Right ventricle myocardium inferior (tissue), 1 donor: ENCODE data around the gene LRRC55. TPM values are rescaled to one million over a fixed set of nuclear protein-coding genes. Genes with fewer than 3 reads are reported as not detected.
"Not testable (repeated sequence)": the region's sequence is repeated elsewhere in the genome, so short reads cannot be mapped to it uniquely, and the experiment has no call there.

ENCODE experiments used
- ATAC-seq: fragments of 200-7000 bp; cut with Tn5 transposase; one replicate; pipeline ENCODE4 v1.9.1; 2020; ENCODE audit warnings: mild to moderate bottlenecking, moderate library complexity
- DNase-seq: peaks from one replicate; pipeline ENCODE4 v3.0.0; 2021; ENCODE audit errors: missing footprints
- intact Hi-C: fragments of 100-400 bp; cut with DNase I; formaldehyde crosslinking; loops from one replicate; pipeline ENCODE4 v1.11.0; 2022
- total RNA-seq: library from RNA; stranded (reverse); fragmentation: NEBNext Ultra II Directional; extraction: Animal tissue kit (Norgen Biotek cat#: 25700); gene quantifications from one replicate; pipeline ENCODE4 v1.2.1, GENCODE V29; 2021
- donor health status: DM: no; HTN: yes; CAD: no; lungs with severe emphysema.

The LRRC55 gene
- total RNA-seq, 1 donor from 2014 or later = 0.51 TPM

DNA sequence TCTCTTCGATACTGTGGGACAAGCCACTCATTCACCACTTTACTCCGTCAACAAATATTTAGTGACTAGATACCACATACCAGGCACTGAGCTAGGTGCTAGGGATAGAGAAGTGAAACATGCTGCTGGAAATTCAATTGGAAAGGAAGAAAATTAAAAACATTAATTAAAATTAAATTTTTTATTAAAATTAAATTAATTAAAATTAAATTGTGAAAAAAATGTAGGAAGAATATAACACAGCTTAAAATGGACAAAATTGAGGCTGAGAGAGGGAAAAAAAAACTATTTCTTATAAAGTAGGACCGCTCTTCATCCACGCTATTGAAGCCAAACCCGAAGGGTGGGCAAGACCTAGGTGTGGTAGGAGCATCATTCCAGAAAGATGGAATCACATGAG is 23.6 kb upstream of the LRRC55 start:
- intact Hi-C loops = no loop called here
- DNase-seq (no peak), ATAC-seq (no peak)

DNA sequence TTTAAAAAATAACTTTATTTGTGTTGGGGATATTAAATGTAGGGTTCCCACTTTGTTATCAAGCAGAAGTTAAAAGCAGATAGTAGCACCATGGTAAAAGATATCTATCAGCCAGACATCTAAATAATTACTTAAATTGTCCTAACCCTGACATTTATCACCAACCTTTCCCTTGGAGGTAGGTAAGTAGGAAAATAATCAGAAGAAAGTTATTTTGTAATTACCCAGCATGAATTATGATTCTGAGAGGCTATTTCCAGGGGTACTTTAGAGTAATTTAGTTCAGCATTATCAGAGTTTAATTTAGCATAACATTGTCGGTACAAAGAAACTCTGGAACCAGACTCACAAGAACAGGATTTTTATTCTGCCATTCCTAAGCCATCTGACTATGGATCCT is 23.2 kb upstream of the LRRC55 start:
- ATAC-seq (no peak), DNase-seq (no peak)
- intact Hi-C loops = no loop called here

DNA sequence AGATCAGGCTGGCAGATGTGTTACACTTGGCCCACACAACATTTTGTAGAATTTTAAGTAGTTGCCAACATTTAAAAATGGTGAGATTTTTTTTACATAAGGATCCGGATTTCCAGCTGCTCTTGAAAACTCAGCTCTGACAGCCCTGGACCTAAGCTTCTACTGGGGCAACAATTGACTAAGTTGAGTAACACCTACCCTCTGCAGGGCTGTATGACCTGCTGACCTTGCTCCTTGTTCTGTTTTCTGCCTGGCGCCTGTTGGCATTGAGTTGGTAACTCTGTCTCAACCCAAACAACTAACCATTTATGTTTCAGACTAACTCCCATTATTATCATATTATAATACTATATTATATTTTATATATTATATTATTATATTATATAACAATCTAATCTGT is 21.1 kb upstream of the LRRC55 start:
- DNase-seq (no peak), ATAC-seq (no peak)
- intact Hi-C loops = no loop called here

DNA sequence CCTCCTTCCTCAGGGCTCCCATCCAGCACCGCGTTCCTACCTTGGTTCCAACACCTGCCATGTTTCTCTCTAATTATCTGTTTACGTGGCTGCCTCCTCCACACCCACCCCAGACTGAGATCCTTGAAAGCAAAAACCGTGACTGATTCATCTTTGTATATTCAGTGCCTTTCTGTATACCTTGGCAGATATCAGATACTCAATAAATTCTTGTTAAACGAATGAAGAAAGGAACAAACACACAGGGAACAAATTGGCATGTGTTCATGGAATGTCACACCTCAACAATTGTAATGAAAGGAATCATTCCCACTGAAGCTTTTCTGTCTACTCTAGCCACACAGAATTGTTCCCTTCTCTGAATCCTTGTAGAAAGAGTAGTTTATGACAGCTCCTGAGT is 20.4 kb upstream of the LRRC55 start:
- intact Hi-C loops = no loop called here
- ATAC-seq = no peak
- DNase-seq = no peak

DNA sequence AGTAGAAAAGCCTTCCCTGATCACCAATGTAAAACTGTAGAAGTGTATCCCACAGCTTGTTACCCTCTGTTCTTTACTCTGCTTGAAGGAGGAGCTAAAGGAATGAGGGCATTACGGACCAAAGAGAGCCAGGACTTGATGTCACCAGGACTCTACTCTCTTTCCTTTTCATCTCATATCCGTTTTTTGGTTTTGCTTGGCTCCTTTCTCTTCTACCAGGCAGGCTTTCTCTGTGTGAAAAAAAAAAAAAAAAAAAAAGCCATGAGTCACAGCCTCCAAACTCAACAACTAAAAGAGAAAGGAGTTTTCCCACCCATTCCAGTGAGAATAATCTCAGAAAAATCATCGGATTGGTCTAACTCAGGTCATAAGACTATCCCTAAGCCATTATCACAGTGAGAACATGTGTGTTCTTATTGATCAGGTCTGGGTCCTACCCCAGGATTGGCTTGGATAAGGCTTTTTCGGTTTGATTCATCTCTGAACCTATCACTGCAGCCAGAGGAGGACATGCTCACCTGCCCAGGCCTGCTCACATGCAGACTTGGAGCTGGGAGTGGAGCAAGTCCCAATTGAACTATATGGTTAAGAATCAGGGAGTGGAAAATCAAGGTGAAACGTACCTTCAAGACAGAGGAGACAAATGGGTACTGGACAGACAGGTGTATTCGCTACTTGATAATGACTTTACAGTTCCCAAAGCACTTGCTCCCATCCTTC is 19.4 kb upstream of the LRRC55 start:
- ATAC-seq (peak; percentile 46), DNase-seq (no peak)
- intact Hi-C loops = no loop called here

DNA sequence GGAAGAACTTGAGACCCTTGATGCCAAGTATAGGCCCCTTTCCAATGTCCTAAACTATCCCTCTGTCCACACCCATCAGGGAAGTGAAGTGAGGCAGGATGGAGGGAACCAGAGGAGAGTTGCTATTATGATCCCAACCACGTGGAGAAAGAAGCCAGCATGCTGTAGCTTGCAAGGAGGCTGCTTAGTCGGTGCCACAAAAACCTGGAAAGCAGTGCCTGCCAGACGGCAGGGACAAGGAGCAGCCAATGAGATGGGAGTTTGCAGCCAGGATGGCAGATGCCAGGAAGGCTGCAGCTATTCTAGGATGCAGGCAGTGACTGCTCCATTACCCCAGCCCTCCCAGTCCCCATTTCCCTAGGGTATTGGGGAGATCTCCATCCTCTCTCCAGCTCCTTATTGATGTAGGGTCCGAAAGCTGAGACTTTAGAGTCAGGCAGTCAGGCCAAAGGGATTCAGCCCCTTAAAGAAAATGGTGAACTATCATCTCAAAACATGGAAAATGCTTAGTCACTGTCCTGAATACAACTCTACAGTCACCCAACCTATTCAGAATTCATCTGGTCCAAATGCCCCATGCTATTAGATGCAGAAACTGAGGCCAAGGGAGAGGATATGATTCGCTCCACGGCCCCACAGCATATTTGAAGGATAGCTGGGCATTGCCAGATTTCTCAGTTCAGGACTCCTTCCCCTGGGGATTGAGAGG is 18.4 kb upstream of the LRRC55 start:
- intact Hi-C loops = no loop called here
- no peak for ATAC-seq
- DNase-seq = no peak

DNA sequence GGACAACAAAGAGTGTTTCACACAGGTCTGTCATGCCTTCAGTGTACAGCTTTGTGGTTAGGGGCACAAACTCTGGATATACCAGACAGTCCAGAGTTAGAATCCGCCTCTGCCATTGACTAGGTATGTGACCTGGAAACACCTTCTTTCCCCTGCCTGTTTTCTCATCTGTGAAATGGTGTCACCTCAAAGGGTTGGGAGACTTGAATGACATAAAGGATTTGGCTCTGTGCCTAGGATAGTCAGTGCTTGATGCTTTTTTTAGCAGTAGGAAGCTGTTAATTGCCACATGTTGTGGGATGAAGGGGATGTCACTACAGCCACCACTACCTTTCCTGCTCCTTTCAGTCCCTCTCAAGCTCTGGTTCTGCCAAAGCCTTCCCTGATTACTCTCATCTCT is 17.4 kb upstream of the LRRC55 start:
- ATAC-seq = no peak
- DNase-seq = no peak
- intact Hi-C loops = no loop called here

DNA sequence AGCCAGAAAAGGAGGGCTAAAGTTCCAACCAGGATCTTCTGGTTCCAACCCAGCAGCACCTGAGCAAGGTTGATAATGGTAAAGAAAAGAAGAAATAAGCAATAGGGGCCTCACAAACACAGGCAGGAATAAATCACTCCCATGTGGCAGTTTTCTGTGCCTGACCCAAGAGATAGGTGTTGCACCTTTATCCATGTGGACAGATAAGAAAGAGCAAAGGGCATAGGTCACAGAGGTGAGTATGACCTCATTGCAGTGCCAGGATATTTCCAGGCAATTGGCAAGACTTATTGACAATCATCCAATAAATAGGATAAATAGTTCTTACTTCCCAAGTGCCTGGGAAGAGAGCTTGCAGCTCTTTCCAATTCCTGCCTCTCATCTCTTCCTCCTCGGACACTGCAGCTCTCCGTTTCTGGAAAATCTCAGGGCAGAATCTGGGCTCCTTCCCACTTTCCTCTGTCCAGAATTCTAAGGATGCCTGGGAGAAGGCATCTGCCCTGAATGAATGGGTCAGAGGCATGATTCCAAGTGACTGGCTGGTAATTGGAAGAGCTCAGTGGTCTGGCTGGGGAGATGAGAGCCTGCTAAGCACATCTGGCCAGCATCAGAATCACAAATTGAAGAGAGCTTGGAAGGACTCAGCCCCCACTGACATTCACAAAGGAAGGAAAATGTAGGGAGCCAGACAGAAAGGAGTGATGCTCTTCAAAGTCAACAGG is 14.5 kb upstream of the LRRC55 start:
- ATAC-seq = no peak
- intact Hi-C loops = no loop called here
- DNase-seq = no peak

DNA sequence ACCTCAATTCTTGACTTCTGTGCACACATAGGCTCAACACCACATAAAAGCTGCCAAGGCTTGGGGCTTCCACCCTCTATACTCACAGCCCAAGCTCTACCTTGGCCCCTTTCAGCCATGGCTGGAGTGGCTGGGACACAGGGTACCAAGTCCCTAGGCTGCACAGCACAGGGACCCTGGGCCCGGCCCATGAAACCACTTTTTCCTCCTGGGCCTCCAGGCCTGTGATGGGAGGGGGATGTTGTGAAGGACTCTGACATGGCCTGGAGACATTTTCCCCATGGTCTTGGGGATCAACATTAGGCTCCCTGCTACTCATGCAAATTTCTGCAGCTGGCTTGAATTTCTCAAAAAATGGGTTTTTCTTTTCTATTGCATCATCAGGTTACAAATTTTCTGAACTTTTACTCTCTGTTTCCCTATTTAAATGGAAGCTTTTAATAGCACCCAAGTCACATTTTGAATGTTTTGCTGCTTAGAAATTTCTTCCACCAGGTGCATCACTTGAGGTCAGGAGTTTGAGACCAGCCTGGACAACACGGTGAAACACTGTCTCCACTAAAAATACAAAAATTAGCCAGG is 11.9 kb upstream of the LRRC55 start:
- ATAC-seq, DNase-seq, intact Hi-C loops: not testable (repeated sequence)

DNA sequence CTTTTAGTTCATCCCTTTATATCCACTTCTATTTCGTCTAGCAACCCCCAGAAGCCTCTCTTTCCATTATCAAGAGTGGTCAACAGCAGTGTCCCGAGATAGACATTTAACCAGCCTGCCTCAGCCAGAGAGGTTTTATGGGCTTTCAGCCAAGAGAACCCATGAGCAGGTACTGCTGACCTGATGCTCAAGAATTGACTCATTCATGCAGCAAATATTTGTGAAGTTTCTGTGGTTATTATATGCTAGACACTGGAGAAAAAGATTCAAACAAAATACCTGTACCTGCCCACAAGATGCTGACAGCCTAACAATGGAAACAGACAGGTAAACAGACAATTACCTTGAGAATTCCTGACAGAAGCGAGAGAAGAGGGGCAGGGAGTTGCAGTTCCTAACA is 9.7 kb upstream of the LRRC55 start:
- ATAC-seq (no peak), DNase-seq (no peak)
- intact Hi-C loops = no loop called here

DNA sequence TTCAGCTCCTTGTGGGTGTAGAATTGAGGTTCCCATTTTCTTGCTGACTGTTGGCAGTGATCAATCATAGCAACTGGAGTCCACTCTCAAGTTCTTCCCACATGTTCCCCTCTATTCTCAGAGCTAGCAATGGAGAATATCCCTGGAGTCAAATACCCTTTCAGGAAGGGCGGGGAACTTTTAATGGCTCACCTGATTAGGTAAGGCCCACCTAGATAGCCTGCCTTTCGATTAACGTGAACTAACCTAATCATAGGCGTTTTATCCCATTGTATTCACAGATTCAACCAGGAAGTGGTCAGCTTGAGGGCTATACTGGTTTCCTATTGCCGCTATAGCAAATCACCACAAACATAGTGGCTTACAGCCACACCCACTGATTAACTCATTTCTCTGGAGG is 7.1 kb upstream of the LRRC55 start:
- intact Hi-C loops = no loop called here
- DNase-seq = no peak
- ATAC-seq = no peak

DNA sequence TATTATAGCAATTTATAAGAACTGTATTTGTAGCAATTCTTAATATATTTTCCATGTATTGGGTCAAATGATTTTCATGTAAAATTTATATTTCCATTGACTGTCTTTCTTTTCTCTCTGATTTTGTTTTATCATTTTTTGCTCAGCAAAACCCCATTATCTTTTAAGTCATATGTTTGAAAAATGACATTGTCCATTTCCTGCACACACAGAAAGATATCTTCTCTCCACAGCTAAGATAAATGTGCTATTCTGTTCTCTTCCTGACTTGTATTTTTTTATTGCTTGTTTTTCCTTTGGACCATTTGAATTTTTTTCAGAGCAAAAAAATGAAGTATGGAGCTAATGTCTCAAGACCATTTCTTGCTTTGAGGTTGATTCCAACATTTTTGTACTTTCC is 6.3 kb upstream of the LRRC55 start:
- ATAC-seq (no peak), DNase-seq (no peak)
- intact Hi-C loops = no loop called here

DNA sequence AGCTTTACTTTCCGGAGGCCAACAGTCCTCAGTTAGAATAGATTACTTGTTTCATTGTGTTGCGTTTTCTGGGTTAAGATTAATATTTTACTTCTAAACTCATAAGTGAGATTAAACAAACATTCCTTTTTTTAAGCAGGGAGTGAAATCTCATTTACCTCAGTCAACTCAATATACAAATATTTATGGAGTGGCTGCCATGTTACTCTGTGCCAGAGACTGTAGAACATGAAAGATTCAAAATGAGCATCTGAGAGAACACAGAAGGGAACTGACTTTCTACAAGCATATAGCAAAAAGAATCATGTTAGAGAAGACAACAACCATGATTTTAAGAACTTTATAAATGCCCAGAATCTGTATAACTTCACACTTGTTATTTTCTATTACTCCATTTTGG is 3.4 kb upstream of the LRRC55 start:
- intact Hi-C loops = no loop called here
- no peak for DNase-seq
- ATAC-seq = no peak

DNA sequence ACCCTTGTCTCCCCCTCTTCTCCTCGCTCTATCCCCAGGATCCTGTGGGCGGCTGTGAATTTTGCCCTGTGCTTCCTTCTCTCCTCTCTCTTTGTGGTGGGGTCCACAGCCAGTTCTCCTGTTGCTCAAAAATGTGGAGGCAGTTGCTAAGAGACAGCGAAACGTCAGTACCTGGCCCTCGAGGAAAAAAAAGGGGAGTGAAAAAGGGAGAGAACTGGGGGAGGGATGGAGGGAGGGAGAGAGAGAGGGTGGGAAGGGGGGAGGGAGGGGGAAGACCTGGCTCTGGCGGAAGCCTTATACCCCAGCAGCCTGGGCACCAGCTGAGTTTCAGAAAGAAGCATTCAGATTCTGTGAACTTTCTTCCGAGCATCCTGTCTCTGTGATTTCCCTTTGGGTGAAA is 2.1 kb upstream of the LRRC55 start:
- ATAC-seq = no peak
- intact Hi-C loops = no loop called here
- no peak for DNase-seq

DNA sequence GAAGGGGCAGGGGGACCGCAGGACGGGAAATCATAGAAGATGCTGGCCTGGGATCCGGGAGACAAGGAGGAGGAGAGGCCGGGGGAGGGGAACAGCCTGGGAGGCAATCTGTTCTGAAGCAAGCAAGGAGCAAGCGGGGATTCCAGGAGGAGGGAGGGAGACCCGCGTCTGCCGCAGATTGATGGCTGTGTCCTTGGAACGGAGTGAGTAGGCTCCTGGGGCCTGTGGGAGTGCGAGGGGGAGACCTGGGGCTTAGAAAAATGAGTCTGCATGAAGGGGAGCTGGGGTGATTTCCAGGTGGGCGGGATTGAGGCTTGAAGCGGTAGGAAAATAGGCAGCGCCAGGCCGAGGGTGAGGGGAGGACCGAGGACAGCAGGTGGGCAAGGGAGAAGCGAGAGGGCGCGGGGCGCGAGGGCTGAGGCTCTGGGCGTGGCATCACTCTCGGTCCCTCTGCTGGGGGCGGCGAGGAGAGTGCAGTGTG is 1.6 kb upstream of the LRRC55 start:
- DNase-seq (no peak), ATAC-seq (no peak)
- intact Hi-C loops = no loop called here

DNA sequence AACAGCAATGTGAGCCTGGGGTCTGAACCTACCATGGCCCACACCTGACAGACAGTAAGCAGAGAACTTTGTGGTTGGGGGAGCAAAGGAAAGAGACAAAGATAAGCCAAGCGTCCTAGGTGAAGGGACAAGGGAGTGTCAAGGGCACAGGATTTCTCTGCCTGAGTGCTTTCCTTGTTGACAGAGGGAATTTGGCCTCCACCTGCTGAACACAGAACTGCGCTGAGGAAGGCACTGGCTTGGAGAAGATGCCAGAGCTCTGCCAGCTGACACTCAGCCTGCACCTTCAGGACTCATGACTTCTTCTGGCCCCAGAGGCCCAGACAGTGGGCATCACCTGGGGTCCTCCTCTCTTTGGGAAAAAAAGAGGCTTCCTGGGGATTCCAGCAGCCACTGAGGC is 789 bp upstream of the LRRC55 start:
- ATAC-seq = no peak
- intact Hi-C loops = no loop called here
- DNase-seq = no peak

DNA sequence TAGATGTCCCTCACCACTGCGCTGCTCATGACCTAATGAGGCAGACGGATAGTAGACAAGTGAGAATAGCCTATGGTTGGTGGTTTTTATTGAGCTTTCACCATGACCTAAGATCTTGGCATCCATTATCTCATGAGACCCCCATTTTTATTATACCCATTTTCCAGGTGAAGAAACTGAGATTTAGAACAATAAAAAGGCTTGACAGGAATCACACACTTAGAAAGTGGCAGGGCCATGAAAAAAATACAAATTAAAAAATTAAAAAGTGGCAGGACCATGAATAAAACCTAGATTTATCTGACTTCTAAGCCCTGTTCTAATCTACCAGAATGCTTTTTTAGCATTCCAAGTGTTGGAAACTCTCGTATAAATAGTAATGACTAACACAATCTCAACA is 1.1 kb downstream of the LRRC55 start:
- DNase-seq (no peak), ATAC-seq (no peak)
- intact Hi-C loops = no loop called here

DNA sequence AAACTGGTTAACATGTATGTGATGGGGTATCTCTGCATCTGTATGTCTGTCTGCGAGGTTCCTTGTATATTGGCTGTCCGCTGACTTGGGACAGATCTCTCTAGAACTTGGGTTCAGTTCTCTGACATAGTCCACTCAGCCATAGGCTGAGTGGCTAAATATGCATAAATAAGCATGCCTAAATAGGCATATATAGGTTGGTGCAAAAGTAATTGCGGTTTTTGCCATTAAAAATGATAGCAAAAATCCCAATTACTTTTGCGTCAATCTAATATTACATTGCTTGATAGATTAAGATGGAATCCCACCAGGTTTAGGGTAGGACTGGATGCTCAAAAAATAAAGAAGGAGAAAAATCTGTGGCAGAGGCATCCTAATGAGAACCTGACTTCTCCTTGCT is 8.8 kb downstream of the LRRC55 start:
- DNase-seq (no peak), ATAC-seq (no peak)
- intact Hi-C loops = no loop called here

DNA sequence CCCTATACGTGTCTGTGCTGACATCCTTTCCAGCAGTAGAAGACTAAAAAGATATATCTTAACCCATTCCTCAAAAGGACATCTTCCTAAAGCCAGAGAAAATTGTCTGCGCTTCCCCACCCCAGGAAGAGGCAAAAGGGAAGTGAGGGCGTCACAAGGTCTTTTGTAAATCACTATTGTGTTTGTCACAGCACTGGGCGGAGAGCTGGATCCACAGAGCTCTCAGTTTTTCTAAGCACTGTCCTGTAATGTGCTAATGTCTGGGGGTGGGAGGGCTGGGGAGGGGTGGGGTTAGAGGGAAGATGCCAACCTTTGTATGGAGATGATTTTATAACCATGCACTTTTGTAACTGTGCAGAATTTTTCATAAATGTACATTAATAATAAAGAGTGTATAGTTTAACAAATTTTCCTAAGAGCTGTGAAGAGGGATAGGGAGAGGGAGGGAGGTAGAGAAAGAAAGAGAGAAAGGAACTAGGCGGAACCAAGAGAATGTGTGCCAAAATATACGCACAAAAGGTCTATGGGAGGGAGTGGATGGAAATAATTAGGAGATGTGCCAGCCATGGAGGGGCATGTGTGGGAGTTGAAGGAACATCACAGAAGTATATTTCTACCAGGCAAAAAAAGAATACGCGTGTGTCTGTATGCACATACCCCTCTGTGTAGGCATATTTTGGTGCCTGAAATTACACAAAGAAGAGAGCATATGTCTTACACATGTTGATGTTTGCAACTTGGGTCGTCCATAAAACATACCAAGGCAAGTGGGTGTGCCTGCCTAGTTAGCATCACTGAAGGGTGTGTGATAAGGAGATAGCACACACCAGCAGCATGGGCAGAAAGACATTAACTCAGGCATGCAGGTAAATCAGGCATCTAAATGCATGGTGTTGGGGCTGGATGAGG is 9.8 kb downstream of the LRRC55 start:
- no peak for ATAC-seq
- intact Hi-C loops = no loop called here
- no peak for DNase-seq
